ENCODE measurements around the gene PPP2R3A. TPM values are rescaled to one million over a fixed set of nuclear protein-coding genes. Genes with fewer than 3 reads are reported as not detected.

PPP2R3A gene
- total RNA-seq, 1 experiment from 2014 or later, result 1.1 TPM

- no peak for DNase-seq (ENCODE audit: low spot score)
- H3K27me3 ChIP-seq (replicated peaks; ENCODE audit: insufficient read depth, low read depth, low read length, poor library complexity), result no peaks in the 10 kb centered on the region
- H3K4me3 ChIP-seq (ENCODE audit: low read depth, low read length, poor library complexity, severe bottlenecking), result peak overlapping the region; percentile 92
- H3K4me1 ChIP-seq (ENCODE audit: insufficient read depth, low read length, poor library complexity, severe bottlenecking), result peaks cover 20% of the 10 kb centered on the region
- no TSS peak for BruUV-seq (replicated peaks)
- ChIA-PET POLR2A (ENCODE audit: low non-redundant PET) (interaction anchor here (0.7 kb wide), 1 partner anchor 55 kb away, joined by 4 read pairs; no protein-coding TSS in a partner anchor), CTCF (interaction anchor here (1.0 to 1.8 kb wide), 2 partner anchors 54 to 555 kb away, joined by 6 to 16 read pairs; partner anchors contain the start of gene STAG1)
- H3K36me3 ChIP-seq (ENCODE audit: insufficient read depth, low read length, poor library complexity, severe bottlenecking), result no peaks in the 10 kb centered on the region
- intact Hi-C loops (cut with micrococcal nuclease; ENCODE audit: unreplicated experiment), result loop anchor here (5.0 kb wide), 2 partner anchors 555 to 640 kb away; partner anchors contain the start of gene STAG1
- H3K9me3 ChIP-seq (ENCODE audit: low read depth, low read length, poor library complexity, severe bottlenecking), result no peaks in the 10 kb centered on the region
- TF ChIP-seq, protein P1, sequence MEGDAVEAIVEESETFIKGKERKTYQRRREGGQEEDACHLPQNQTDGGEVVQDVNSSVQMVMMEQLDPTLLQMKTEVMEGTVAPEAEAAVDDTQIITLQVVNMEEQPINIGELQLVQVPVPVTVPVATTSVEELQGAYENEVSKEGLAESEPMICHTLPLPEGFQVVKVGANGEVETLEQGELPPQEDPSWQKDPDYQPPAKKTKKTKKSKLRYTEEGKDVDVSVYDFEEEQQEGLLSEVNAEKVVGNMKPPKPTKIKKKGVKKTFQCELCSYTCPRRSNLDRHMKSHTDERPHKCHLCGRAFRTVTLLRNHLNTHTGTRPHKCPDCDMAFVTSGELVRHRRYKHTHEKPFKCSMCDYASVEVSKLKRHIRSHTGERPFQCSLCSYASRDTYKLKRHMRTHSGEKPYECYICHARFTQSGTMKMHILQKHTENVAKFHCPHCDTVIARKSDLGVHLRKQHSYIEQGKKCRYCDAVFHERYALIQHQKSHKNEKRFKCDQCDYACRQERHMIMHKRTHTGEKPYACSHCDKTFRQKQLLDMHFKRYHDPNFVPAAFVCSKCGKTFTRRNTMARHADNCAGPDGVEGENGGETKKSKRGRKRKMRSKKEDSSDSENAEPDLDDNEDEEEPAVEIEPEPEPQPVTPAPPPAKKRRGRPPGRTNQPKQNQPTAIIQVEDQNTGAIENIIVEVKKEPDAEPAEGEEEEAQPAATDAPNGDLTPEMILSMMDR (conservative IDR thresholded peaks at IDR 0.05; ENCODE audit: low read depth, low read length), result no peak
- no peak for TF ChIP-seq EZH2 (IDR thresholded peaks at IDR 0.05; ENCODE audit: borderline replicate concordance, low read depth, low read length, poor library complexity, severe bottlenecking)
- peak overlapping the region; percentile 98 for H3K27ac ChIP-seq (ENCODE audit: low read depth, low read length, poor library complexity, severe bottlenecking)
These were observed 231.7 kb downstream of the PPP2R3A start for GRCh38 chr3:136197159-136197793.

Other genes starting within 250 kb of the PPP2R3A start
- gene MSL2, start 230.6 kb downstream of the PPP2R3A start, total RNA-seq (2021), result 37.9 and 38.1 TPM in 2 replicates

All from A673 (cell line).